ENCODE results near the gene MACROD2. TPM values are rescaled to one million over a fixed set of nuclear protein-coding genes. Genes with fewer than 3 reads are reported as not detected.

Gene MACROD2
- total RNA-seq, 2 donors from 2014 or later, result 8.3 to 21.8 TPM

DNA sequence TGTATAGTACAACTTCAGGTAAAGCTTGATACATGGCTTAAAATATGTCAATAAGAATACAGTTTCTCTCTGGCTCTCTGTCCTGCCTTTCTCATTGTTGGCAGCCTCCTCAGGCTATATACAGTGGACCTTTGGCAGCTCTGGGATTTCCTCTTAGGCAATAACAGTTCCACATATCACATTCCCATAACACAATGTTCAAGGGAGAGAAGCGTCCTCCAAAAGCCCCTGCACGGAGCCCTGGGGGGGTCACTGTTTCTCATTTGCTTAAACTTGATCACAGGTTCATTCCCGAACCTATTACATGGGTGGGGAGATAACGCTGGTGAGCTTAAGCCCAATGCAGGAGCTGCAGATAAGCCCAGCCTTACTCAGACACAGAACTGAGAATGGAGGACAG is 346.5 kb downstream of the MACROD2 start:
- H3K27me3 ChIP-seq, result no peaks in the 10 kb centered on the region
- TF ChIP-seq, protein P1, sequence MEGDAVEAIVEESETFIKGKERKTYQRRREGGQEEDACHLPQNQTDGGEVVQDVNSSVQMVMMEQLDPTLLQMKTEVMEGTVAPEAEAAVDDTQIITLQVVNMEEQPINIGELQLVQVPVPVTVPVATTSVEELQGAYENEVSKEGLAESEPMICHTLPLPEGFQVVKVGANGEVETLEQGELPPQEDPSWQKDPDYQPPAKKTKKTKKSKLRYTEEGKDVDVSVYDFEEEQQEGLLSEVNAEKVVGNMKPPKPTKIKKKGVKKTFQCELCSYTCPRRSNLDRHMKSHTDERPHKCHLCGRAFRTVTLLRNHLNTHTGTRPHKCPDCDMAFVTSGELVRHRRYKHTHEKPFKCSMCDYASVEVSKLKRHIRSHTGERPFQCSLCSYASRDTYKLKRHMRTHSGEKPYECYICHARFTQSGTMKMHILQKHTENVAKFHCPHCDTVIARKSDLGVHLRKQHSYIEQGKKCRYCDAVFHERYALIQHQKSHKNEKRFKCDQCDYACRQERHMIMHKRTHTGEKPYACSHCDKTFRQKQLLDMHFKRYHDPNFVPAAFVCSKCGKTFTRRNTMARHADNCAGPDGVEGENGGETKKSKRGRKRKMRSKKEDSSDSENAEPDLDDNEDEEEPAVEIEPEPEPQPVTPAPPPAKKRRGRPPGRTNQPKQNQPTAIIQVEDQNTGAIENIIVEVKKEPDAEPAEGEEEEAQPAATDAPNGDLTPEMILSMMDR (IDR thresholded peaks at IDR 0.05), result no peak
- no peak for TF ChIP-seq POLR2A (IDR thresholded peaks at IDR 0.05)
- H3K27ac ChIP-seq, result no peak overlapping the region
- ATAC-seq (no peak), DNase-seq (no peak)
- H3K9me3 ChIP-seq, result no peaks in the 10 kb centered on the region
- intact Hi-C loops (cut with DNase I), result no loop called here
- H3K4me1 ChIP-seq, result peaks cover 17% of the 10 kb centered on the region
- H3K36me3 ChIP-seq (replicated peaks in 1 of 2; ENCODE audit: insufficient read depth in 1 of 2, low read depth in 2 of 2), result no peaks in the 10 kb centered on the region
- H3K4me3 ChIP-seq, result no peak overlapping the region
- WGBS, 2 donors, result 44 to 76% methylated on average over 4 of the region's 4 CpGs

DNA sequence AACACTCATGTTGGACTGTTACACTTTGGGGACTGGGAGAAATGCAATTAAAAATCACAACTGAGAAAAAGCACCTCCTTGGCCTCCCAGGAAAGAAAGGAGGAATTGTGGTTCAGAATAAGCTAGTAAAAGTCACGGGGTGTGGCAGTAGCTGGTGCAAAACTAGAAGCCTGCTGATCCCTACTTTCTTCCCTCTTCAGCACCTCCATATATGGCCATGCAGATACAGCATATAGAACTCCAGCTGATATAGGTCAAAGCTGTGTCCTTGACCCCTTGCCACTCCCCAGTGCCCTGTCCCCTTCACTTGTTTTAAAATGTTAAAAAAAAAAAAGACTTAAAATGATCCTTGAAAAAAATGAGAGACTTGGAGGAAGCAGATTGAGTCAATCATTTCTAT is 347.6 kb downstream of the MACROD2 start:
- no peak overlapping the region for H3K27ac ChIP-seq
- no peaks in the 10 kb centered on the region for H3K9me3 ChIP-seq
- TF ChIP-seq, protein P1 (IDR thresholded peaks at IDR 0.05), result no peak
- no peak for TF ChIP-seq POLR2A (IDR thresholded peaks at IDR 0.05)
- no peaks in the 10 kb centered on the region for H3K36me3 ChIP-seq (replicated peaks in 1 of 2; ENCODE audit: insufficient read depth in 1 of 2, low read depth in 2 of 2)
- whole genome bisulfite sequencing, 2 donors, result 88 to 100% methylated on average over 1 of the region's 1 CpG
- intact Hi-C loops (cut with DNase I), result no loop called here
- H3K4me1 ChIP-seq, result peaks cover 17% of the 10 kb centered on the region
- H3K27me3 ChIP-seq, result no peaks in the 10 kb centered on the region
- ATAC-seq (no peak), DNase-seq (no peak)
- no peak overlapping the region for H3K4me3 ChIP-seq

DNA sequence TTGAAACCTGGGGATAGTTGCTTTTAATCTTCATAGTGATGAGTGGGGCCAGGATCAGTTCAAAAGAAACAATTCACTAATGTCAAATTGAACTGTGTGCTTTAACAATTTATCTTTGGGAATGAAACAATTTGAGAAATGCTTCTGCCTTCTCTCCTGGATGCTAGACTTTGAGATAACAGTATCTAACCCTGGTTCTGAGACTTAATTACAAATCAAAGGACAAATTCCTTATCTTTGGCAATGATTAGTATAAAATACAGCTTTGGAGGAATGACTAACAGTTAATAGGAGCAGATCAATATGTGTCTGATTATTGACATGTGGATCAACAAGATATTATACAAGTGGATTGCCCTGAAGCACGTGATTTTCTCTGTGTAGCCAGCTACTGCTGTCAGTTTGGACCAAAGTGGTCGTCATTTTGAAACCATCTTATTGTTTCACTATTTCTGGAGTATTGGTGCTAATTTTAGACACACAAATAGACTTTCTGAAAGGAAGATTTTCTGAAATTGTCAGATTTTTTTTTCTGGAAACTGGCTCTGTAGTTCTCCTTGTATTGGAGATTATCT is 348.3 kb downstream of the MACROD2 start:
- Histone ChIP-seq H3K27ac (no peak overlapping the region), H3K4me3 (no peak overlapping the region), H3K9me3 (no peaks in the 10 kb centered on the region), H3K27me3 (no peaks in the 10 kb centered on the region), H3K36me3 (replicated peaks in 1 of 2; ENCODE audit: insufficient read depth in 1 of 2, low read depth in 2 of 2) (no peaks in the 10 kb centered on the region), H3K4me1 (peaks cover 17% of the 10 kb centered on the region)
- WGBS, 2 donors, result 39 to 47% methylated on average over 2 of the region's 2 CpGs
- TF ChIP-seq POLR2A (IDR thresholded peaks at IDR 0.05), result no peak
- TF ChIP-seq, protein P1 (IDR thresholded peaks at IDR 0.05), result no peak
- DNase-seq, result no peak
- intact Hi-C loops (cut with DNase I), result no loop called here
- no peak for ATAC-seq

DNA sequence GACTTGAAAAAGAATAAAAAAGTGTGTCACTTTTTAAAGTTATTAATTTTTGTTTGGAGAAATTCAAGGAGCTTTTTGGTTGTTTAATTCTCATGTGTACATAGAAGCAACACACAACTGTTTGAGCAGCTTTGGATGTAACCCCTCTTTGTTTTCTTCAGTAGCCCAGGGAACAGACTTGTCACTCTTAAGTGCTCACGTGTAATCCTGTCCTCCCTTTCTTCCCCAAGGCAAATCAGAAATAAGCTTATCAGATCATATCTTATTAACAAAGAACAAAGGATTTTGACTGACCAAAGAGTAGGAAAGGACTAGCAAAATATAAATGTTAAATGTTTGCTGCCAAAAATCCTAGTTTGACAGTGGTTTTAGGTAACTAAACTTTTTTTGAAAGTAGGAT is 349.4 kb downstream of the MACROD2 start:
- 12 to 19% methylated on average over 1 of the region's 1 CpG for WGBS, 2 donors
- no peaks in the 10 kb centered on the region for H3K9me3 ChIP-seq
- intact Hi-C loops (cut with DNase I), result no loop called here
- H3K36me3 ChIP-seq (replicated peaks in 1 of 2; ENCODE audit: insufficient read depth in 1 of 2, low read depth in 2 of 2), result no peaks in the 10 kb centered on the region
- no peak for TF ChIP-seq POLR2A (IDR thresholded peaks at IDR 0.05)
- TF ChIP-seq, protein P1 (IDR thresholded peaks at IDR 0.05), result no peak
- peaks cover 17% of the 10 kb centered on the region for H3K4me1 ChIP-seq
- no peak overlapping the region for H3K4me3 ChIP-seq
- H3K27me3 ChIP-seq, result no peaks in the 10 kb centered on the region
- no peak overlapping the region for H3K27ac ChIP-seq
- no peak for DNase-seq
- no peak for ATAC-seq

DNA sequence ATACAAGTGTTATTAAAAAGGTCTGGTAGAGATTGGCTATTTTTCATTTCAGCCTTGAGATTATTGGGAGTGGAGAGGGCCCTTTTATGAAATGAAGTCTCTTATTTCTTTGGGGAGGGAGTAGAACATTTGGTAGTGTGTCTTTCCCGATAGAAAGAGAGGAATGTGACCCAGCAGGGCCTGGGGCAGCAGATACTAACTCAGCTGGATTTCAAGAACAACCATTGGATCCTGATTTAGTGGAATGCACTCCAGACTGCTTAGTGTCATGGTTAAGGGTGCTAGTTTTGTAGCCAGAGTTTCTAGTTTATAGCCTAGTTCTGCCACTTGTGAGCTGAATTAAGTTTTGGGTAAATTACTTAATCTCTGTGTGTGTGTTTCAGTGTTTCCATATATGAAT is 360.5 kb downstream of the MACROD2 start:
- DNase-seq, result no peak

More for the DNA sequence above, 360.5 kb downstream of the MACROD2 start:
- 29 to 40% methylated on average over 1 of the region's 1 CpG for WGBS, 2 donors
- intact Hi-C loops (cut with DNase I), result no loop called here
- Histone ChIP-seq H3K27me3 (no peaks in the 10 kb centered on the region), H3K4me3 (no peak overlapping the region), H3K36me3 (replicated peaks in 1 of 2; ENCODE audit: insufficient read depth in 1 of 2, low read depth in 2 of 2) (no peaks in the 10 kb centered on the region), H3K4me1 (no peaks in the 10 kb centered on the region), H3K27ac (no peak overlapping the region), H3K9me3 (no peaks in the 10 kb centered on the region)
- no peak for ATAC-seq
- TF ChIP-seq, protein P1 (IDR thresholded peaks at IDR 0.05), result no peak
- TF ChIP-seq POLR2A (IDR thresholded peaks at IDR 0.05), result no peak

Data from body of pancreas (tissue), 4 donors.